WTC11 (cell line): ENCODE measurements around the gene STX12. TPM values are rescaled to one million over a fixed set of nuclear protein-coding genes. Genes with fewer than 3 reads are reported as not detected.
A peak's percentile ranks its signal among the peaks of the same experiment; 100 is the strongest.
"Not testable (repeated sequence)": the region's sequence is repeated elsewhere in the genome, so short reads cannot be mapped to it uniquely, and the experiment has no call there.

Experiments
- ATAC-seq: fragments of 200-7000 bp; cut with Tn5 transposase; 2 replicates; pipeline ENCODE4 v1.10.0; 2021; ENCODE audit warnings: mild to moderate bottlenecking, moderate library complexity
- CTCF ChIA-PET: fragments of 300-600 bp; sonication (Branson Sonifier 250); formaldehyde crosslinking; loops from one replicate; lab custom pipeline; 2021; ENCODE audit warnings: antibody characterized with exemption; lab: Charles Lee
- POLR2A ChIA-PET: fragments of 350-600 bp; sonication (Branson Sonifier 250); formaldehyde crosslinking; loops from one replicate; lab custom pipeline; 2021; ENCODE audit warnings: antibody characterized with exemption; lab: Charles Lee
- DNase-seq: peaks from one replicate; pipeline ENCODE4 v3.0.0; 2021; ENCODE audit warnings: low spot score
- H3K27ac Mint-ChIP-seq: 2 replicates; pipeline ENCODE4 v1.8.0; 2021; ENCODE audit warnings: mixed read lengths
- H3K27me3 Mint-ChIP-seq: 2 replicates; pipeline ENCODE4 v1.8.0; 2021; ENCODE audit warnings: low read depth, mild to moderate bottlenecking, moderate library complexity, mixed read lengths
- H3K36me3 Mint-ChIP-seq: 2 replicates; pipeline ENCODE4 v1.8.0; 2021; ENCODE audit warnings: mixed read lengths
- H3K4me1 Mint-ChIP-seq: 2 replicates; pipeline ENCODE4 v1.8.0; 2022; ENCODE audit warnings: mixed read lengths
- H3K4me3 Mint-ChIP-seq: 2 replicates; pipeline ENCODE4 v1.8.0; 2021; ENCODE audit warnings: mild to moderate bottlenecking, moderate library complexity, mixed read lengths
- H3K9me3 Mint-ChIP-seq: 2 replicates; pipeline ENCODE4 v1.8.0; 2021; ENCODE audit warnings: mixed read lengths
- ATF1 ChIP-seq: sonication (generic); formaldehyde crosslinking; IDR thresholded peaks from 2 replicates; pipeline ENCODE4 v1.8.1; 2023; ENCODE audit warnings: mild to moderate bottlenecking, moderate library complexity, missing genetic modification reagents
- CBFB ChIP-seq: sonication (generic); formaldehyde crosslinking; IDR thresholded peaks from 2 replicates; pipeline ENCODE4 v1.8.1; 2022; ENCODE audit warnings: mild to moderate bottlenecking, low read depth, missing genetic modification reagents
- CDX4 ChIP-seq: fragments of 250-450 bp; sonication (Bioruptor Pico); IDR thresholded peaks from 2 replicates; pipeline ENCODE4 v1.9.0; 2021; ENCODE audit warnings: moderate library complexity, mild to moderate bottlenecking, inconsistent platforms, borderline replicate concordance
- CREM ChIP-seq: sonication (generic); formaldehyde crosslinking; IDR thresholded peaks from 2 replicates; pipeline ENCODE4 v1.8.1; 2022; ENCODE audit warnings: mild to moderate bottlenecking, missing genetic modification reagents, moderate library complexity
- GABPB1 ChIP-seq: sonication (generic); formaldehyde crosslinking; IDR thresholded peaks from 2 replicates; pipeline ENCODE4 v1.8.1; 2023; ENCODE audit warnings: mild to moderate bottlenecking, missing genetic modification reagents
- GTF2I ChIP-seq: fragments of 250-450 bp; sonication (Bioruptor Pico); conservative IDR thresholded peaks from 2 replicates; pipeline ENCODE4 v1.4.0; 2021; ENCODE audit warnings: mild to moderate bottlenecking
- HMGA2 ChIP-seq: fragments of 250-450 bp; sonication (Bioruptor Pico); IDR thresholded peaks from 2 replicates; pipeline ENCODE4 v1.4.0; 2021; ENCODE audit warnings: mild to moderate bottlenecking, moderate library complexity
- KAT7 ChIP-seq: sonication (generic); formaldehyde crosslinking; IDR thresholded peaks from 2 replicates; pipeline ENCODE4 v1.8.1; 2023; ENCODE audit warnings: missing genetic modification reagents, mild to moderate bottlenecking, borderline replicate concordance
- NFATC4 ChIP-seq: fragments of 250-450 bp; sonication (Bioruptor Pico); IDR thresholded peaks from 2 replicates; pipeline ENCODE4 v1.9.0; 2021; ENCODE audit warnings: mild to moderate bottlenecking
- SMAD3 ChIP-seq: sonication (generic); formaldehyde crosslinking; IDR thresholded peaks from 2 replicates; pipeline ENCODE4 v1.8.0; 2022; ENCODE audit warnings: missing genetic modification reagents, mild to moderate bottlenecking, borderline replicate concordance
- SOX15 ChIP-seq: fragments of 250-450 bp; sonication (Bioruptor Pico); IDR thresholded peaks from 2 replicates; pipeline ENCODE4 v1.9.0; 2021; ENCODE audit warnings: mild to moderate bottlenecking
- TP53 ChIP-seq: sonication (generic); formaldehyde crosslinking; IDR thresholded peaks from 2 replicates; pipeline ENCODE4 v1.8.1; 2023; ENCODE audit warnings: mild to moderate bottlenecking, missing genetic modification reagents
- ZBTB43 ChIP-seq: sonication (generic); formaldehyde crosslinking; IDR thresholded peaks from 2 replicates; pipeline ENCODE4 v1.8.1; 2023; ENCODE audit warnings: mild to moderate bottlenecking, missing genetic modification reagents
- ZNF121 ChIP-seq: sonication (generic); formaldehyde crosslinking; IDR thresholded peaks from 2 replicates; pipeline ENCODE4 v1.8.0; 2023; ENCODE audit warnings: missing genetic modification reagents
- ZNF532 ChIP-seq: fragments of 250-450 bp; sonication (Bioruptor Pico); IDR thresholded peaks from 2 replicates; pipeline ENCODE4 v1.9.0; 2021; ENCODE audit warnings: mild to moderate bottlenecking, borderline replicate concordance
- ZNF671 ChIP-seq: fragments of 250-450 bp; sonication (Bioruptor Pico); IDR thresholded peaks from 2 replicates; pipeline ENCODE4 v1.8.0; 2021; ENCODE audit warnings: mild to moderate bottlenecking
- total RNA-seq: library from RNA; stranded (reverse); gene quantifications from 3 replicates; pipeline ENCODE4 v1.2.3, GENCODE V29; 2021
- TF ChIP-seq, protein P1 (sequence below): fragments of 250-450 bp; sonication (Bioruptor Pico); IDR thresholded peaks from 2 replicates; pipeline ENCODE4 v1.9.0; 2021; ENCODE audit warnings: mild to moderate bottlenecking
- TF ChIP-seq, protein P2 (sequence below): sonication (generic); formaldehyde crosslinking; IDR thresholded peaks from 2 replicates; pipeline ENCODE4 v1.8.1; 2023; ENCODE audit warnings: mild to moderate bottlenecking, missing genetic modification reagents, borderline replicate concordance

Gene STX12
- total RNA-seq, 1 experiment from 2014 or later, result 10.3 TPM

- TF ChIP-seq SOX15 (CRISPR knock-in tag) (no peak), ZNF121 (peak; percentile 67)
- no peaks in the 10 kb centered on the region for H3K4me1 Mint-ChIP-seq
- ATAC-seq (no peak), DNase-seq (no peak)
- ChIA-PET POLR2A (no interaction called here), CTCF (no interaction called here)
- H3K9me3 Mint-ChIP-seq, result 0 out of 2 replicates have a peak, but pooled peaks cover 3% of the 10 kb centered on the region
- H3K27ac Mint-ChIP-seq, result no peak overlapping the region
- no peaks in the 10 kb centered on the region for H3K36me3 Mint-ChIP-seq
- H3K4me3 Mint-ChIP-seq, result no peak overlapping the region
- no peaks in the 10 kb centered on the region; the same call in 1 of the 2 replicates for H3K27me3 Mint-ChIP-seq
These were observed 50.8 kb downstream of the STX12 start for GRCh38 chr1:27823784-27824183.

DNA sequence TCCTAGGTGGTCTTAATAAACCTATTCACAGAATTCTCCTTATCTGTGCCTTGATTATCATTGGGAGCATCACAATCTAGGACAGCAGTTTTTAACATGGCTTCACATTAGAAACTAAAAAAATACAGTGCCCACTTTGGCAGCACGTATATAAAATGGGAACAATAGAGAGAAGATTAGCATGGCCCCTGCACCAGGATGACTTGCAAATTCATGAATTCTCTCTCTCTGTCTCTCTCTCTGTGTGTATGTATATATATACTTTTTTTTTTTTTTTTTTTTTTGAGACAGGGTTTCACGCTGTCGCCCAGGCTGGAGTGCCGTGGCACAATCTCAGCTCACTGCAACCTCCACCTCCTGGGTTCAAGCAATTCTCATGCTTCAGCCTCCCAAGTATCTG is 51.4 kb downstream of the STX12 start:
- ATAC-seq (no peak), DNase-seq (no peak)
- CTCF ChIA-PET, result no interaction called here
- Mint-ChIP-seq H3K27ac (no peak overlapping the region), H3K36me3 (no peaks in the 10 kb centered on the region), H3K9me3 (0 out of 2 replicates have a peak, but pooled peaks cover 3% of the 10 kb centered on the region), H3K27me3 (no peaks in the 10 kb centered on the region; the same call in 1 of the 2 replicates), H3K4me1 (no peaks in the 10 kb centered on the region), H3K4me3 (no peak overlapping the region)
- POLR2A ChIA-PET, result no interaction called here
- TF ChIP-seq GABPB1 (CRISPR knock-in tag) (no peak), ZNF532 (CRISPR knock-in tag) (no peak), CDX4 (CRISPR knock-in tag) (no peak), CREM (CRISPR knock-in tag) (no peak), GTF2I (no peak), ZNF671 (CRISPR knock-in tag) (no peak), CBFB (CRISPR knock-in tag) (no peak), ATF1 (CRISPR knock-in tag) (no peak), SMAD3 (CRISPR knock-in tag) (no peak), TP53 (no peak), ZBTB43 (no peak), HMGA2 (CRISPR knock-in tag) (no peak), NFATC4 (CRISPR knock-in tag) (no peak), KAT7 (no peak)
- TF ChIP-seq, protein P1, sequence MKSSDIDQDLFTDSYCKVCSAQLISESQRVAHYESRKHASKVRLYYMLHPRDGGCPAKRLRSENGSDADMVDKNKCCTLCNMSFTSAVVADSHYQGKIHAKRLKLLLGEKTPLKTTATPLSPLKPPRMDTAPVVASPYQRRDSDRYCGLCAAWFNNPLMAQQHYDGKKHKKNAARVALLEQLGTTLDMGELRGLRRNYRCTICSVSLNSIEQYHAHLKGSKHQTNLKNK (CRISPR knock-in tag), result no peak
- TF ChIP-seq, protein P2, sequence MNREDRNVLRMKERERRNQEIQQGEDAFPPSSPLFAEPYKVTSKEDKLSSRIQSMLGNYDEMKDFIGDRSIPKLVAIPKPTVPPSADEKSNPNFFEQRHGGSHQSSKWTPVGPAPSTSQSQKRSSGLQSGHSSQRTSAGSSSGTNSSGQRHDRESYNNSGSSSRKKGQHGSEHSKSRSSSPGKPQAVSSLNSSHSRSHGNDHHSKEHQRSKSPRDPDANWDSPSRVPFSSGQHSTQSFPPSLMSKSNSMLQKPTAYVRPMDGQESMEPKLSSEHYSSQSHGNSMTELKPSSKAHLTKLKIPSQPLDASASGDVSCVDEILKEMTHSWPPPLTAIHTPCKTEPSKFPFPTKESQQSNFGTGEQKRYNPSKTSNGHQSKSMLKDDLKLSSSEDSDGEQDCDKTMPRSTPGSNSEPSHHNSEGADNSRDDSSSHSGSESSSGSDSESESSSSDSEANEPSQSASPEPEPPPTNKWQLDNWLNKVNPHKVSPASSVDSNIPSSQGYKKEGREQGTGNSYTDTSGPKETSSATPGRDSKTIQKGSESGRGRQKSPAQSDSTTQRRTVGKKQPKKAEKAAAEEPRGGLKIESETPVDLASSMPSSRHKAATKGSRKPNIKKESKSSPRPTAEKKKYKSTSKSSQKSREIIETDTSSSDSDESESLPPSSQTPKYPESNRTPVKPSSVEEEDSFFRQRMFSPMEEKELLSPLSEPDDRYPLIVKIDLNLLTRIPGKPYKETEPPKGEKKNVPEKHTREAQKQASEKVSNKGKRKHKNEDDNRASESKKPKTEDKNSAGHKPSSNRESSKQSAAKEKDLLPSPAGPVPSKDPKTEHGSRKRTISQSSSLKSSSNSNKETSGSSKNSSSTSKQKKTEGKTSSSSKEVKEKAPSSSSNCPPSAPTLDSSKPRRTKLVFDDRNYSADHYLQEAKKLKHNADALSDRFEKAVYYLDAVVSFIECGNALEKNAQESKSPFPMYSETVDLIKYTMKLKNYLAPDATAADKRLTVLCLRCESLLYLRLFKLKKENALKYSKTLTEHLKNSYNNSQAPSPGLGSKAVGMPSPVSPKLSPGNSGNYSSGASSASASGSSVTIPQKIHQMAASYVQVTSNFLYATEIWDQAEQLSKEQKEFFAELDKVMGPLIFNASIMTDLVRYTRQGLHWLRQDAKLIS (CRISPR knock-in tag), result no peak

- CTCF ChIA-PET, result interaction anchor here (1.1 to 3.9 kb wide), 2 partner anchors 104 to 160 kb away, joined by 5 to 14 read pairs; partner anchors contain the start of gene FAM76A
- not testable (repeated sequence) for H3K27me3 Mint-ChIP-seq, DNase-seq, ATAC-seq, H3K9me3 Mint-ChIP-seq, H3K27ac Mint-ChIP-seq
- Mint-ChIP-seq H3K4me1 (peaks cover 15% of the 10 kb centered on the region), H3K36me3 (peaks cover 19% of the 10 kb centered on the region), H3K4me3 (peak overlapping the region; percentile 94)
- POLR2A ChIA-PET, result interaction anchor here (2.2 kb wide), 1 partner anchor 104 kb away, joined by 8 read pairs; the partner anchor contains the start of gene FAM76A
These were observed 56.4 kb downstream of the STX12 start for GRCh38 chr1:27829339-27829960.
